NCI-H69 (cell line): ENCODE results near the gene PIK3R6.
"Not testable (repeated sequence)": the region's sequence is repeated elsewhere in the genome, so short reads cannot be mapped to it uniquely, and the experiment has no call there.

Experiments used
- DNase-seq: peaks from one replicate; lab custom pipeline; 2025; lab: John Stamatoyannopoulos, UW

The PIK3R6 gene

GRCh38 chr17:8893621-8894201 lies 26.2 kb upstream of the PIK3R6 start:
- no peak for DNase-seq

- DNase-seq = no peak
These were observed 25.6 kb upstream of the PIK3R6 start for GRCh38 chr17:8893059-8893458.

DNA sequence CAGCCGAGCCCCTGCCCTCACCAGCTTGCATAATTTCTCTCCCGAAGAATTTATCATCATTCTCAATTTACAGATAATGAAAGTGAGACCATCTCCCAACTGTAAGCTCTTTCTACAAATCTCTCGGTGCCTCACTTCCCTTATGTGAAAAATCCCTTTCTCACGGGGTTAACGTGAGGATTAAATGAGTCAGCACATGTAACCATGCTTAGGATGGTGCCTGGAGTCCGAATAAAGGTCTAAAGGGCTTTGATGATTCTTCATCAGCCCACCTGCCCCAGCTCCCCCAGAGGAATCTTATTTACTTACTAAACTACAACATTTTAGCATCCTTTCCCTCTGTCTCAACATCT lies 24.8 kb upstream of the PIK3R6 start:
- no peak for DNase-seq

- DNase-seq = no peak
These were observed 23.2 kb upstream of the PIK3R6 start for GRCh38 chr17:8890671-8891070.

- no peak for DNase-seq
These were observed 22.2 kb upstream of the PIK3R6 start for GRCh38 chr17:8889458-8890210.

DNA sequence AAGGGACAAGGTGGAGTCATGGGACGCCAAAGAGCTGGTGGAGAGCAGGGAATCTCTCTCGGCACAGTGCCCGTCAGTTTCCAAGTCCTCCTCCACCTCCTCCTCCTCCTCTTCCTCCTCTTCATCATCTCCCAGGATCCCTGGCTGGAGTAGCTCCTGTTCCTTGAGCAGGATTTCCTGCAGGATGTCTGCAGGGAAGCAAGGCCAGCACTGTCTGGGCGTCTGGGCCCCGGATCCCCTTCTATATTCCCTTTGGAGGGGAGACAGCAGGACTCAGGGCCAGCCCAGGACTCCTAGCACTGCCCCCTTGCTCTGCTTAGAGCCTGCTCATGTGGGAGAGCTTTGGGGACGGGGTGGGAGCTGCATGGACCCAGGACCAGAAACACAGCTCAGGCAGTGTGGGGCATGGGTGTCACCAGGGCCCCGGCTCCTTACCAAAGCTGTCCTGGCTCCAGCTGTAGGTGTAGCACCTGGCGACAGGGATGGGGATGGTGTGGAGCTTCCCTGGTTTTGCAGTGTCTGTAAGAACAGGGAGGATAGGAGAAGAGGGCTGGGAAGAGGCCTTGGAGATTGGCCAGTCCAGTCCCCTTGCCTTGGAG lies 21.3 kb upstream of the PIK3R6 start:
- no peak for DNase-seq

GRCh38 chr17:8887834-8888703 lies 20.6 kb upstream of the PIK3R6 start:
- DNase-seq = no peak

- peak; percentile 2 for DNase-seq
These were observed 19.8 kb upstream of the PIK3R6 start for GRCh38 chr17:8887301-8887700.

DNA sequence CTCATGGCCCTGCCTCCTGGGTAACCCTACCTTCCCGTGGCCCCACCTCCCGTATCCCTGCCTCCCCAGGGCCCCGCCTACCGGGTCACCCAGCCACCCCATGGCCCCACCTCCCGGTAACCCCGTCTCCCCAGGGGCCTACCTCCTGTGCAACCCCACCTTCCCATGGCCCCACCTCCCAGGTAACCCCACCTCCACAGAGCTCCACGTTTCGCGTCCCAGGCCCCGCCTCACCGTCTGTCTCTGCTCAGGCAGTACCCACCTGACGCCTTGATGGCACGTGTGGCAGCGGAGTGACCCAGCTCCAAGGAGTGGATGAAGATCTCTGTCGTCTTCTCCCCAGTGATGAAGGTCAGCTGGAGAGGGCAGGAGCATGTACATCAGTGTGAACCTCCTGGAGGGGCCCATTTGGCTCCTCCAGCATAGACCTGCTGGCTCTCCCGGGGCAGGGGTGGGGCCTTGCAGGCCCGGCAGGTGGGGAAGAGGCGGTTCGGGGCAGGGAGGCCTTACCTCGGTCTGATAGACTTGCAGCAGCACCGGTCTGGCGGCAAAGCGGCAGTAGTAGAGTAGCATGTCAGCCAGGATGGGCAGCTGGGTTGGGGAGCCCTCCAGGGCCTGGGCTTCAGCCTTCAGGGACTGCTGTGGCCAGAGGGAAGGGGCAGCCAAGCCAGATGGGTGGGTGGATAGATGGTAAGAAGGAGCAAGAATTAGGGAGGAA lies 18.7 kb upstream of the PIK3R6 start:
- no peak for DNase-seq

- DNase-seq = not testable (repeated sequence)
These were observed 17.9 kb upstream of the PIK3R6 start for GRCh38 chr17:8885163-8885966.

GRCh38 chr17:8884336-8884990 lies 17.0 kb upstream of the PIK3R6 start:
- no peak for DNase-seq

- no peak for DNase-seq
These were observed 15.9 kb upstream of the PIK3R6 start for GRCh38 chr17:8883353-8883752.

- no peak for DNase-seq
These were observed 14.1 kb upstream of the PIK3R6 start for GRCh38 chr17:8881606-8882005.

DNA sequence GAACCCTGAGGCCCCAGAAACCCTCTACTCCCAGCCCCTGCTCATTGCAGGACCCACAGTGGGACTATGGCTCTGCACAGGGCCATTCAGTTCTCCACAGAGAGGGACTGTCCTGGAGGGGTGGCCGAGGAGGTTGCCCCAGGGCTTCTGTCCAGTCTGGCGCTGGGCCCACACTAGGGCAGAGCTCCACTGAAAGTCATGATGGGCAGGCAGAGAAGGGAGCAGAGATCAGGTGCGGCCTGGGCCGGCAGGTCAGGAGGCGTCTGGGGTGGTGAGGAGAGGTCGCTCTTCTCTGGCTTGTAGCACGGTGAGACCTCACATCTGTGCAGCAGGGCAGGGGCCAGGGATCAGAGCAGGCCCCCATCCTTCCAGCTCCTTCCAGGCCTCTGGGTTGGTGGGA lies 13.0 kb upstream of the PIK3R6 start:
- no peak for DNase-seq

DNA sequence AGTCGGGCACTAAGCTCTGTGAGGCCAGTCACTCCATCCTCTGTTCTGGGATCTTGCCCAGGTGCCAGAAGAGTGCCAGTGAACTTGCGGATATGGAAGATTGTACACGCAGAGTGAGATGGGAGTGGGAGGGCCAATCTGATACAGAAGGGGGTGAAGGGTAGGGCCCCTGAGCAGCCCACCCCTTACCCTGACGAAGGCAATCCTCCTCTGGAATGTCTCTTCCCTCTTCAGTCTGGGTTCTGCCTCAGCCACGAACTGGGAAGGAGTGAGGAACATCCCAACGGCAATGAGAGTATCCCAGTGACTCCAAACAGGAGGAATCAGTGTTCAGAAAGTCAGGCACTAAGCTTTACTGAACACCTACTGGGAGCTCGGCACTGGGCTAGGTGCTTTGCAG lies 11.9 kb upstream of the PIK3R6 start:
- no peak for DNase-seq

GRCh38 chr17:8877984-8878383 lies 10.5 kb upstream of the PIK3R6 start:
- no peak for DNase-seq

GRCh38 chr17:8875957-8876356 lies 8.5 kb upstream of the PIK3R6 start:
- no peak for DNase-seq

- no peak for DNase-seq
These were observed 8.0 kb upstream of the PIK3R6 start for GRCh38 chr17:8875436-8875835.

- DNase-seq = no peak
These were observed 6.6 kb upstream of the PIK3R6 start for GRCh38 chr17:8873801-8874715.
